GM21723 (cell line): ENCODE data around the gene AWAT2.

Experiments used
- ATAC-seq: cut with Tn5 transposase; IDR thresholded peaks from one replicate; pipeline ENCODE4 v1.9.1; 2021; ENCODE audit warnings: mild to moderate bottlenecking, moderate library complexity; ENCODE audit not compliant: unreplicated experiment

The AWAT2 gene

GRCh38 chrX:70042399-70043371, 7.1 kb downstream of the AWAT2 start:
- ATAC-seq: no peak

DNA sequence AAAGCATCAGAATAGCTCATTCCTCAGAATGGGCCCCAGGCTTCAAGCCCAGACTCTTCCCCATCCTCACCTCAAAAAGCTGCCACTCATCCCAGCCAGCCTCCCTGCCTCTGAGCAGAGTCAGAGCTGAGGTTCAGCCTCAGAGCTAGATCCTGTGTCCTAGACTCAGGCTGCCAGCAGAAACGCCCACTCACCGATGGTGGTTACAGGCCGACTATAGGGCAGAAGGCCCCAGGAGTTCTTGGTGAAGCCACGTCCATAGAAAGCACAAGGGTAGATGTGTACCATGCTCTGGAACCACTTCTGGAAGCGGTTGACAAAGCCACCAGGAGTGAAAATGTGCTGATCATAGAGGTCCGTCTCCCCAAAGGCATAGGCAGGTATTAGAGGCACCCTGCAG, 7.7 kb downstream of the AWAT2 start:
- ATAC-seq: no peak

DNA sequence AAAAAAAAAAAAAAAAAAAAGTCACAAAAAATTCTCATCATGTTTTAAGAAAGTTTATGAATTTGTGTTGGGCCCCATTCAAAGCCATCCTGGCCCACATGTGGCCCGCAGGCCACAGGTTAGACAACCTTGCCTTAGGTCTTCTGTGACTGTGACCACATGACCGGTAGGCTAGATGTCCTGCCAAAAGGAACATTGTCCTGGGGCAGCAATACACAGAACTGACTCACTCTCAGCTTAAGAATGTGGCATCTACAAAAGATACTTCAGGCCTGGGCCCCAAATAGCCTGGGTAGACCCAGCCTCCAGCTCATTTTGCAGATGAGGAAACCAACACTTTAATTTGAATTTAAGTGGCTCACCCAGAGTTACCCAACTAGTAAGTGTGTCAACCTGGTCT, 10.0 kb downstream of the AWAT2 start:
- no peak for ATAC-seq

- no peak for ATAC-seq
These were observed 10.8 kb downstream of the AWAT2 start for GRCh38 chrX:70038951-70039350.

DNA sequence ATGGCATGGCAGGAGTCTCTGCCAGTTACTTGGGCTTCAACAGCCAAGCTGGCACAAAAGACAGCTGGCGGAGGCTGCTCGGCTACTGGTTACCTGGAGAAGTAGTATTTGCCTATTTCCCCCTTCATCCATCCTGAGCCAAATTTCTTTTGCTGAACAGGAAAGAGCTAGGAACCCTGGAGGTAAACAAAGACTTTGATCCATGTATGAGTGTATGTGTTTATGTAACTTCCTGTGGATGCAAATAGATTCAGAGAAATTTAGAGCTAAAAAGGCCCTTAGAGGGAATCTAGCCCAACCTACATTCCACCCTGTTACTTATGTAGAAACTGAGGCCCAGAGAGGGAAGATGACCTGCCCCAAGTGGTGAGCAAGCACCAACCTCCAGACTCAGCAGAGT, 11.2 kb downstream of the AWAT2 start:
- ATAC-seq: no peak

DNA sequence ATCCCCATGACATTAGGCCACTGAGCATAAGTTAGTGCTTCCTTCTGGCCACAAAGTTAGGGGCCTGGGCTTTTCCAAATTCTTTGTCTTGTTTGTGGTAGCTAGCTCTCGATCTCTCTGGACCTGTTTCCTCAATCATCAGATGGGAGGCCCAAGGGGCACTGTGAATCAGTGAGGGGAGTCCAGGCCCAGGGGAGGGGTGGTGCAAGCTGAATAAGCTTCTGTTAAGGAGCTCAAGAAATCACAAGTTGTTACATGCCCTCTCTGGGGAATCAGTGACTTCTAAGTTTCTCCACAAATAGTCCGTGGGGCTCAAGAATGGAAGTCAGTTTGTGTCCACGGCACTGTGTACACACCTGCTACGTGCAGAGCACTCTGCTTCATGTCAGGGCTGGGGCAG, 15.1 kb downstream of the AWAT2 start:
- ATAC-seq: no peak

GRCh38 chrX:70033348-70034051, 16.2 kb downstream of the AWAT2 start:
- peak; percentile 77 for ATAC-seq

DNA sequence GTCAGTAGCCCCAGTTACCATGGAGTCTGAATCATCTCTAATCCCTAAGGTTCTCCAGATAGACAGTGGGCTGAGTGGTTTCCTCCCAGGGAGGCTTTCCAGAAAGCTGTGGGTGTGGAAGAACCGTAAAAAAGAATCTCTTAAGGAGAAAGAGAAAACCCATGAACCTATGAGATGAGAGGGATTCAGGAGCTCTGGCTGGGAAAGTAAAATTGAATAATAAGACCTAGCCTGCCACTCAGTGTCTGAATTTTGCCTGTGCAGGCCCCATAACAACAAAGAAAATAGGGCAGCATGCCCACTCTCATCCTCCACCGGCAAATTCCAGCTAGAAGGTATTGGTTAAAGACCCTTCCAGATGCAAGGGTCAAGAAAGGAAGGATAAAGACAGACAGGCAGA, 16.9 kb downstream of the AWAT2 start:
- no peak for ATAC-seq

GRCh38 chrX:70030301-70030767, 19.4 kb downstream of the AWAT2 start:
- ATAC-seq: peak; percentile 80

- no peak for ATAC-seq
These were observed 19.9 kb downstream of the AWAT2 start for GRCh38 chrX:70029863-70030262.

GRCh38 chrX:70026851-70027200, 22.9 kb downstream of the AWAT2 start:
- ATAC-seq: no peak

DNA sequence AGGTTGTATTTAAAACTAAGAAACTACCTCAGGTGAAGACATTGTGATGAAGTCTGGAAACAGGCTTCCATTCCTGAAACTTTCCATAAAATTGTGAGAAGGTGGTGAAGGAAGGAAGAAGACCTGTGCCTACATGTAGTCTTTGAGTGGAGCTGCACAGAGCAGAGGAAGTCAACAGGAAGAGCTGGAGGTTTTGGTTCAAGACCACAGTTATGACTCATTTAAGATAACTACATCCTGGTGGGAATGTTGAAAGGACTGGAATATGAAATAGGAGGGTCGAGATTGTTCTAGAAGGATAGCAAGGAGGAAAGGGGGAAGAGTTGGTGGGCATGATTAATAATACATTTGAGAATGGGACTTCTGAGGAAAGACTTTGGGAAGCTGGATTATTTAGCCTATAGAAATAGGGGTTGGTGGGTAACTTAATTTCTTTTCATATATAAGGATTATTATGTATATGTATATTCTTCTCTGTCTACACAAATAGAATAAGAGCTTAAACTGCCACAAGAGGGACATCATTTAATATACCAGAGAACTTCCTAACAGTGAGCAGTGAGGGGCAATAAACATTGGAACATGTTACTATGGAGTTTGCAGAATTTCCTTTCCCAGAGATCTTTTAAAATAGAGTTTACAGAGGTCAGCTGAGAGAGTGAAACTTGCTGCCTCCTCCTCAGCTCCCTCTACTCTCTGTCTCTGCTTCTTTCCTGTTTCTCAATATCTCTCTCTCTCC, 23.5 kb downstream of the AWAT2 start:
- ATAC-seq: no peak

- no peak for ATAC-seq
These were observed 24.3 kb downstream of the AWAT2 start for GRCh38 chrX:70025464-70025863.

- ATAC-seq: no peak
These were observed 27.1 kb downstream of the AWAT2 start for GRCh38 chrX:70022616-70023015.

GRCh38 chrX:70016513-70016912, 33.2 kb downstream of the AWAT2 start:
- ATAC-seq: no peak

DNA sequence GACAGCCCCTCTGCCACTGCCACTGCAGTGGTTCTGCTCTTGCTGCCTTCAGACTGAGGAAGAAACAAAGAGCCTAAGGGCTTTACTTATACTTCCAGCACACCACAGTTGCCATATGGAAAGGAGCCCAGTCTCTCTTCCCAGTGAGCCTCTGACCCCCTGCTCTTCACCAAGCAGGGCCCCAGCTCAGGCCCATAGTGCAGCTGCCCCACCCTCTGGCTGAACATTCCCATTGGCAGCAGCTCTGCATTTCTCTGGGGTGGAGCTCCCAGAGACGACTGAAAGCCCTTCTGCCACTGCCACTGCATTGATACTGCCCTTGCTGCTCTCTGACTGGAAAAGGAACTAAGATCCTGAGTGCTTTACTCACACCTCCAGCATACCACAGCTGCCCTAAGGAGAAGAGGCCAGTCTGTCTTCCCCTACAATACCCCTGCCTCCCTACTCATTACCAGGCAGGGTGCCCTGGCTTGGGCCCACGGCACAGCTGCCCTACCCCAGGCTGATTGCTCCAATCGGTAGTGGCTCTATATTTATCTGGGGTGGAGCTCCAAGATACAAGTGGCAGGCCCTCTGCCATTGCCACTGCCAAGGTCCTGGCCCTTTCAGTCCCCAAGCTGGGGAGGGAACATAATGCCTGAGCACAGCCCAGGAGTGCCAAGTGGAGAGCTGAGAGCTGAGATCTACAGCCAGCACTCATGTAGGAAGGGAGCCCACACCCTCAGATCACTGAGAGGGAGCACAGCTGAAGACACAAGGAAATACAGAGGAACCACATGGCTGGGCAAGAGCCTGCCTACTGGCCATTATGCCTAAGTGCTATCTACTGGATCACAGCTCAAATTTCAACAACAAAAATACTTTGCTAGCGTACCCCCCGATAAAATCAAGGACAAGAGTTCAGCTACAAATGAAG, 36.0 kb downstream of the AWAT2 start:
- no peak for ATAC-seq

- no peak for ATAC-seq
These were observed 37.0 kb downstream of the AWAT2 start for GRCh38 chrX:70012756-70013155.

- ATAC-seq: no peak
These were observed 39.8 kb downstream of the AWAT2 start for GRCh38 chrX:70009970-70010369.

DNA sequence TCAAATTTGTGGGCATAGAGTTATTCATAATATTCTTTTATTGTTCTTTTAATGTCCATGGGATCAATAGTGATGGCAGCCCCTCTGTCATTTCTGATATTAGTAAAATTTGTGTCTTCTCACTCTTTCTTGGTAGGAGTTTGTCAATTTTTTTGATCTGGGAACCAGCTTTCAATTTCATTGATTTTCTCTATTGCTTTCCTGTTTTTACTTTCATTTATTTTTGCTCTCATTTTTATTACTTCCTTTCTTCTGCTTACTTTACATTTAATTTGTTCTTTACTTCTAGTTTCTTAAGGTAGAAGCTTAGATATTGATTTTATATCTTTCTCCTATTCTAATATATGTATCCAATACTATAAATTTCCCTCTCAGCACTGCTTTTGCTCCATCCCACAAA, 40.7 kb downstream of the AWAT2 start:
- no peak for ATAC-seq

DNA sequence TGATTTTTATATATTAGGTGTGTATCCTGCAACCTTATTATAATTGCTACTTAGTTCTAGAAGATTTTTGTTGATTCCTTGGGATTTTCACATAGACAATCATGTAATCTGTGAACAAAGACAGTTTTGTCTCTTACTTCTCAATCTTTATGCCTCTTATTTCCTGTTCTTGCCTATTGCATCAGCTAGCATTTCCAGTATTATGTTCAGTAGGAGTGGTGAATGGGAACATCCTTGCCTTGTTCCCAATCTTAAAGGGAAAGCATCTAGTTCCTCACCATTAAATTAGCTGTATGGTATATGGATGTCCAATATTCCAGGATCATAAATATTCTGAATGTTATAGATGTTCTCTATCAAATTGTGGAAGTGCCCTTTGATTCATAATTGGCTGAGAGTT, 41.8 kb downstream of the AWAT2 start:
- no peak for ATAC-seq
